Measurements from ENCODE around the gene NDUFA11. TPM values are rescaled to one million over a fixed set of nuclear protein-coding genes. Genes with fewer than 3 reads are reported as not detected.
"Not testable (repeated sequence)": the region's sequence is repeated elsewhere in the genome, so short reads cannot be mapped to it uniquely, and the experiment has no call there.

The NDUFA11 gene
- polyA plus RNA-seq, 1 donor: 191 TPM

GRCh38 chr19:5857203-5858081 lies 46.1 kb downstream of the NDUFA11 start:
- DNase-seq (ENCODE audit: low read depth): no peak

- DNase-seq (ENCODE audit: low read depth): not testable (repeated sequence)
Measured at GRCh38 chr19:5855151-5855550, 48.4 kb downstream of the NDUFA11 start.

- not testable (repeated sequence) for DNase-seq (ENCODE audit: low read depth)
Measured at GRCh38 chr19:5854121-5854520, 49.5 kb downstream of the NDUFA11 start.

GRCh38 chr19:5851302-5851701 lies 52.3 kb downstream of the NDUFA11 start, which contains the start of gene FUT3:
FUT3 (minus strand) TSS chr19:5851449.
- DNase-seq (ENCODE audit: low read depth): no peak

GRCh38 chr19:5850743-5851293 lies 52.8 kb downstream of the NDUFA11 start:
- no peak for DNase-seq (ENCODE audit: low read depth)

- DNase-seq (ENCODE audit: low read depth): no peak
Measured at GRCh38 chr19:5850189-5850588, 53.4 kb downstream of the NDUFA11 start.

GRCh38 chr19:5848621-5849020 lies 55.0 kb downstream of the NDUFA11 start:
- DNase-seq (ENCODE audit: low read depth): not testable (repeated sequence)

- not testable (repeated sequence) for DNase-seq (ENCODE audit: low read depth)
Measured at GRCh38 chr19:5847846-5848245, 55.7 kb downstream of the NDUFA11 start.

Other genes starting within 250 kb of the NDUFA11 start
- 93.6 TPM for gene MICOS13, start 223.3 kb downstream of the NDUFA11 start, polyA plus RNA-seq (ENCODE audit: insufficient read length)
- gene HSD11B1L, start 222.8 kb downstream of the NDUFA11 start, polyA plus RNA-seq (ENCODE audit: insufficient read length): 4.9 TPM
- 1,428 TPM for gene RPL36, start 213.5 kb downstream of the NDUFA11 start, polyA plus RNA-seq (ENCODE audit: insufficient read length)
- gene LONP1, start 183.6 kb downstream of the NDUFA11 start, polyA plus RNA-seq (ENCODE audit: insufficient read length): 44.6 TPM
- gene CATSPERD, start 183.2 kb downstream of the NDUFA11 start, polyA plus RNA-seq (ENCODE audit: insufficient read length): not detected
- gene PRR22, start 119.0 kb downstream of the NDUFA11 start, polyA plus RNA-seq (ENCODE audit: insufficient read length): 2.2 TPM
- gene DUS3L, start 112.6 kb downstream of the NDUFA11 start, polyA plus RNA-seq (ENCODE audit: insufficient read length): 24.5 TPM
- 0.37 TPM for gene NRTN, start 98.7 kb downstream of the NDUFA11 start, polyA plus RNA-seq (ENCODE audit: insufficient read length)
- not detected for gene FUT6, start 64.1 kb downstream of the NDUFA11 start, polyA plus RNA-seq (ENCODE audit: insufficient read length)
- 0.25 TPM for gene FUT3, start 52.3 kb downstream of the NDUFA11 start, polyA plus RNA-seq (ENCODE audit: insufficient read length)
- not detected for gene FUT5, start 33.2 kb downstream of the NDUFA11 start, polyA plus RNA-seq (ENCODE audit: insufficient read length)
- gene VMAC, start 1.1 kb upstream of the NDUFA11 start, polyA plus RNA-seq (ENCODE audit: insufficient read length): 4.3 TPM
- gene CAPS, start 10.5 kb upstream of the NDUFA11 start, polyA plus RNA-seq (ENCODE audit: insufficient read length): 6.3 TPM
- 45.6 TPM for gene RANBP3, start 74.3 kb upstream of the NDUFA11 start, polyA plus RNA-seq (ENCODE audit: insufficient read length)
- gene RFX2, start 206.7 kb upstream of the NDUFA11 start, polyA plus RNA-seq (ENCODE audit: insufficient read length): 7.3 TPM
- gene ACSBG2, start 231.9 kb upstream of the NDUFA11 start, polyA plus RNA-seq (ENCODE audit: insufficient read length): 0.59 TPM

Data from forelimb muscle (tissue), 1 donor.